Ureter (tissue), 1 donor: ENCODE results near the gene BCL2. TPM values are rescaled to one million over a fixed set of nuclear protein-coding genes. Genes with fewer than 3 reads are reported as not detected.
"Not testable (repeated sequence)": the region's sequence is repeated elsewhere in the genome, so short reads cannot be mapped to it uniquely, and the experiment has no call there.

ENCODE experiments used
- DNase-seq: peaks from one replicate; pipeline ENCODE4 v3.0.0-alpha.2; 2020; ENCODE audit warnings: low spot score
- total RNA-seq: library from RNA; stranded (reverse); gene quantifications from one replicate; pipeline ENCODE4 v1.2.4, GENCODE V29; 2023
- donor health status: DM: yes; HTN: yes; CAD: no.

BCL2 gene
- total RNA-seq, 1 donor from 2014 or later: 13.3 TPM

DNA sequence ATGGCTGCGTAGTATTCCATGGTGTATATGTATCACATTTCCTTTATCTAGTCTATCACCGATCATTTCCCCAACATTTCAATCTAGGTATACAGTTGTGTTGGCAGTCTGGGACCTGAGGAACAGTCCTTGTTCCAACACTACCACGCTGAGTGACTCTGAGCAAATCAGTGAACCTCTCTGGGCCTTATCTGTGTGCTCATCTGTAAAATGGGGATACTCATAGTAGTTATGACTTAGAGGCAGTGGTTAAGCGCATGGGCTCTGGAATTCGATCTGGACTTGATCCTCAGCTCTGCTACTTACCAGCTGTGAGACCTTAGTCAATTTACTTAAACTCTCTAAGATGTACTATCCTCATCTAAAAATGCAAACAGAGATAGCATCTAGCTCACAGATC lies 85.1 kb downstream of the BCL2 start:
- no peak for DNase-seq

DNA sequence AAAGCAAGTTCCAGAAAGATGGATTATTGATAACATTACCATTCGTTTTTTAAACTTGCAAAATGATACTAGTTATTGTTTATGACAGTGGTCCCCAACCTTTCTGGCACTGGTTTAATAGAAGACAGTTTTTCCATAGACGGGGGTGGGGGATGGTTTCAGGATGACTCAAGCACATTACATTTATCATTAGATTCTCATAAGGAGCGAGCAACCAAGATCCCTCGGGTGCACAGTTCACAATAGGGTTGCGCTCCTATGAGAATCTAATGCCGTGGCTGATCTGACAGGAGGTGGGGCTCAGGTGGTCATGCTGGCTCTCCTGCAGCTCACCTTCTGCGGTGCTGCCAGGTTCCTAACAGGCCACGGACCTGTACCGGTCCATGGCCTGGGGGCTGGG lies 86.2 kb downstream of the BCL2 start:
- DNase-seq: no peak

DNA sequence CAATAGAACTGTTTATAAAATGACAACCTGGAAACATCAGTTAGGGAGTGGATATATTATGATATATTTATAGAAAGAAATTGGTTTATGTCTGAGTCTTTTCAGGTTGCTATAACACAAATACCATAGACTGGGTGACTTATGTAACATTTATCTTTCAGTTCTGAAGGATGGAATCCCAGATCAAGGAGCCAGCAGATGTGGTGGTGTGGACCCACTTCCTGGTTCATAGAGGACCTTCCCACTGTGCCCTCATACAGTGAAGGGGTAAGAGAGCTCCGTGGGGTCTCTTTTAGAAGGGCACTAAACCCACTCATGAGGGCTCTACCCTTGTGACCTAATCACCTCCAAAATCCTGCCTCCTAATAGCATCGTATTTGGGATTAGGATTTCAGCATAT lies 86.7 kb downstream of the BCL2 start:
- no peak for DNase-seq

DNA sequence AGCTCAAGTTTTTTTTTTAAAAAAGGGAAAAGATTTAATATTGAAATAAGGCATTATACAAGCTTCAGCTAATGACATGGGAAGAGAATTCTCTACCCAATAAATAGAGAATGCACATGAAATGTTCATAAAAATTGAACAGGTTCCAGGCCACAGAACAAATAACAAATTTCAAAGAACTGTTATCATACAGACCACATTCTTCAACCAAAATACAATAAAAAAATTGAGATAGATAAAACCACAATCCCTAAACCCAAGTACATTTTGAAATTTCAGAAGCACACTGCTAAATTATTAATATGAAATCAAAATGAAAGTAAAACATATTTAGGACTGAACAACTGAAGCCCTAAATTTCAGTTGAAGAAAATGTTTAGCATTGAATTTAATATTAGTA lies 89.6 kb downstream of the BCL2 start:
- no peak for DNase-seq

DNA sequence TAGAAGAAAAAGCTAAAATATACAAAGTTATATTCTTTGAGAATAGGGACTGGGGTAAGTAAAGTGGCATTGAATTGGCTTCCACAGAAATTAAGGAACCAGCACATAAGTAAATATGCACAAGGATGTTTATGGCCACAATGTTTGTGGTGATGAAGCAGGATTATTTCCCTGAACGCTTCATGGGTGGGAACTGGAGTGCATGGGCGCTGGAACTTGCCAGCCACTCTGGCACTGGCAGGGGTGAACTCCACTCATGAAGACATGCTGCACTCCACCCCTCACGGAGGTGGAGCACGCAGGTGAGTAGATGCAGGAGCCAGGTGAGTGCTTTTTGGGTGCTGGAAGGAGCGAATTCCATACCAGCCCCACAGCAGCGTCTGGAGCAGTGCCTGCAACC lies 94.1 kb downstream of the BCL2 start:
- no peak for DNase-seq

DNA sequence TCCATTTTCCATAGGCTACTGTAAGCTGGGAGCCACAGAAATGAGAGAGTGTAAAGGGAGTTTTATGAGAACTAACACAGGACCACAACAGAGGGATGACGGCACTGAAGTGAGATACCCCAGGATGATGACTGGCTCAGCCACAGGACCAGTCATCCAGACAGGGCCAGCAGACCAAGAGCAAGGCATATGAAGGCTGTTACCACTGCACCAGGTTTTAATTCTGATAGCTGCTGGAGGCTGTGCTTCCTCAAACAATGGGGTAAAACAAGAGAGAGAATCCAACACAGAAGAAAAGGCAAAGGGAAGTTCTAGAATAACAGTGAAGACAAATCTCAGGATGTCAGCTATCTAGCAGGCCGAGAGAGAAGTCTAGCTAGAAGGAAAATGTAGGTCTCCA lies 94.9 kb downstream of the BCL2 start:
- no peak for DNase-seq

DNA sequence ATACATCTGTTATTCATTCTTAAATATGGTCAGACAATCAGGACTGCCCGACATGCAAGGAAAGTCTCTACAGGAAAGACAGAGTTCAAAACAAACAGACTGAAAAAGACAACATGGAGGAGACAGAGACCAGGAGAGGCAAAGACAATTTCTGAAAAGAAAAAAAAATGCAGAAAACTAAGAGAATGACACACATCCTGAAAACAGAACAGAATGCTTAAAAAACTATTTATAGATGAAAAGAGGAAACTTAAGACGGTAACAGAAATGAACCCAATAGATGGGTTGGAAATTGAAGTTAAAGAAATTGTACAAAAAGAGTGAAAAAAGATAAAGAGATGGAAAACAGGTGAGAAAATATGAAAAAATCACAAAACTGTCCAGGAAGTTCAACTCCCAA lies 95.7 kb downstream of the BCL2 start:
- no peak for DNase-seq

DNA sequence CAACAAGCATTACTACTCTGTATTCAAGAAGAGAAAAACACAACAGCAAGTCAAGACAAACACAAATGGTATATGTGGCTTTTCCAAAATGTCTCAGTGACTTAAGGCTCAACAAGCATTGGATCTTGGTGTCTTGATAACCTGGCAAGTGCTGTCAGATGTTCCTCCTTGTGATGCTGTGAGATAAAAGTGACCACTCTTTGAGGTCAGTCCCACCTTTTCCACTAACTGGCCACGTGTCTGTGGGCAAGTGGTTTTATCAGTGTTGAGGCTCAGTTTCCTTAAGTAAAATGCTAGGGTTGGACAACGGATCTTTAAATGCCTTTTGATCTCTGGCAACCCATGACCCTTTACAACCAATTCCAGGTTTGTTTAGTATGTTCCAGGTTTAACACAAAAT lies 98.7 kb downstream of the BCL2 start:
- no peak for DNase-seq

DNA sequence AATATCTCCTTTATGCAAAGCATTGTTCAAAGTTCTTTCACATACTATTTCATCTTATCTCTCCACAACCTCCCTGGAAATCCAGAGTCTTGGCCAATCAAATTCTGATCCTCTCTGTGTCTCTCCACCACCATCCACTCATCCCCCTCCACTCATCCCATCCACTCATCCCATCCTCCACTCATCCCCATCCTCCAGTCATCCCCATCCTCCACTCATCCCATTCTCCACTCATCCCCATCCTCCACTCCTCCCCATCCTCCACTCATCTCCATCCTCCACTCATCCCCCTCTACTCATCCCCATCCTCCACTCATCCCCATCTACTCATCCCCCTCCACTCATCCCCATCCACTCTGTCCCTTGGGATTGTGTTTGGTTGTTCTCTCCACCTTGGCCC lies 101.1 kb downstream of the BCL2 start:
- DNase-seq: no peak

DNA sequence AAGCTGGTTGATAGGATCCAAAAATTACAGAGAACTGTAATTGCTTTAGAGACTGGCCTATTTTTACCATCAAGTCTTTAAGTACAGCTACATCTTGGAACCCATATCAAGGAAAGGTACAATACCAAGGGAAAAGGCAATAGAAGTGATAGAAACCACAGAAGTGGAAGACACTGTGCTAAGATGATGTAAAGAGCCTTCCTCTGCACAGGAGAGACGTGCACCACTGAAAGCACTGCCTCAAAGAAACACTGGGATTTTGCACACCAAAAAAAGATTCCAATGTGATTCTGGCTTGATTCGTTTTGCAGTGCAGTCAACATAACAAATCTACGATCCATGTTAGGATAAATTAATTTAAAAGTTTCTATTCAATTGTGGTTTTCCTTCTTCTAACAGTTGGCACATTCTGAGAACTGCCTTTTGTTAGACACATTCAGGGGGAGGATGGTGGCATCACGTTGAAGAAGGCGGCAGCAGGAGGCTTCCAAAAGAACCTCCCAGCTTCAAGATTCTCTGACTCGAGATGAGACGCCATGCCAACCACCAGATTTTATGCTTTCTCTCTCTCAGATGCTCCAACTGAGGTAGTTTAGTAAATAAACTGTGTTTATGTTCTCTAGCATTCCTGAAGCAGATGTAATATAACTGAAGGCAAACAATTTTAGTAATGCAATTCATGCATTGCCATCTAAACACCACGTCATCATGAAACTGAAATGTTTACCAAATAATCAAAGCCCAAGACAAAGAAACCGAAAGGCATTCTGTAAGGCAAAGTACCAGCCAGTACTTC lies 102.9 kb downstream of the BCL2 start:
- DNase-seq: no peak

DNA sequence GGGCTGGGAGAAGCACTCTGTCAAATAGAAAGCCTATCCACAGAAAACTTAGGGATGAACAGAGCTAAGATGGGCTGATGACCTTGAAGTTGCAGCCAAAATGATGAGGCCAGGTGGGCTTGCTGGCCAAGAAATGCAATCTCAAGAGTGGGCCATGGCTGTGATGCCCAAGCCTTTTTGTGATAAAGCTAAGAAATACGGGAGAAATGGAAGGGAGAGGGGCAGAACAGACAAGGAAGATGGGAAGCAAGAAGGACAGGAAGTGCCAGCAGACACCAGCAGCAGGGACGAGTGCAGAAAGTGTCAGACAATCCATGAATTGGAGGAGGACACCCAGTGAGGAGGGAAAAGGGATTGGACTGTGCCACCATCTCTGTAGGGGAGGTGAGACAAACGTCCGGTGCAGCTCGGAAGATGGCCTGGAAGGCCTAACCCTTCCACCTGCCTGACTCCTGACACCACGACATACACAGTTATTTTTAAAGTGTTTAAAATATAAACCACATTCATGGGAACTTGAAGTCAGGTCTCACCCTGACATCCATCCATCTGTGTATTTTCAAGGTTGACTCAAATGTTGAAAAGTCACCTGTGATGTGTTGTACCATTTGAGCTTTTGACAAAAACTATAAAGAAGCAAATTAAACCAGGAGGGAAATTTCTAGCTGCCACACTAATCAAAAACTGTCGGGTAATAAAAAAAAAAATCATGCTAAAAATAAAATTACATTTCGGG lies 105.5 kb downstream of the BCL2 start:
- DNase-seq: no peak

DNA sequence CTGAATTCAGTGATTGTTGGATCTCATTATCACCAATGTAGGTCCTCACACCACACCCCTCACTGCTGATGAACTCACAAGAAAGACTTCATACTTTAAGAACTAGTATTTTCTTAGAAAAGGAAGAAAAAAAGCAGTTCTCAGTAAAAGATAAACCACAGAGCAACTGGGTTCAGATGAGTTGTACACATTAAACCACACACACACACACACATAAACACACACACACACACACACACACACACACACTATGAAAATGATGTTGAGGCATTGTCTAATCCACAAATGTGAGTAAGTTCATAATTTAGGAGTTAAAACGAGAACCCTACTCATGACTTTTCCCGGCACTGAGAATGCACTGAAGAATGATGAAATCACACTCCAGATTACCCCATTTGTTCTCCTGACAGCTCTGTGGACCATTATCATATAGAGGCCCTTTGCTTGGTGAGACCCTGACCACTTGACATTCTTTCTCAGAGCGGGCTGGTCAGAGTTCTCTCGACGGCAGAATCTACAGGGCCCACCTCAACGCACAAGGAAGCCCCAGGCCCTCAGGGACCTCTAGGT lies 106.2 kb downstream of the BCL2 start:
- DNase-seq: no peak

DNA sequence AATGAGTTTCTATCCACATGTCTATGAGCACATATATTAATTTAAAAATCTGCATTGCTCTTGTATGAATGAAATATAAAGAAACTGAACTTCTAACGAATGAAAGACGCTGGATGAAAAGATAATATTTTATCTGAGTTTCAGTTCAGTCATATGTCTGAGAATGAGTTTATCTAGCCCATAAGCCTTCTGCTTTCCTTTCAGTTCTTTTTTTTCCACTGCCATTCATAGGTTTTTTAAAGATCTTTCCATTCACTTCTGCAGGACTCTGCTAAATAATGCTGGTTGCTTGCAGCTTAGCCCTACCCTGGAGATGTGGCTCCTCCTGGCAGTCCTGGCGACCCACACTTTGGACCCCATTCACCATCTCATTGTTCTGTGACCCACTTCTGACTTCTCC lies 109.0 kb downstream of the BCL2 start:
- DNase-seq: no peak

DNA sequence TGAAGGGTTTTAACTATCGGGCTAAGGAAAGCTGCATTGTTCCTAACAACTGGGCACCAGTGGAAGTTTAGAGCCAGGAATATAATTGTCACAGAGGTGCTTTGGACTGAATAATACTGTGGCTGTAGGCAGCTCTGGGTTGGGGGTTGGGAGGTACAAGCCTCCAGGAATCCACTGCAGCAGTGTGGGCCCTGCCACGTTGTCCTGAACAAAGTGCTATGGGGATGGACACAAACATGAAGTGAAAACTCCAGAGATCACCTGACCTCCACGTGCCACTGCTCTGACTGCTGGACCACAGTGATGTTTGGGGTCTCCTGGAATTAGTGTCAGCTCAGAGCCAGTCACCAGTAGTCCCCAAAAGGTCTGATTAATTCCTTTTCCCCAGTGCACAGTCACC lies 110.9 kb downstream of the BCL2 start:
- DNase-seq: no peak

DNA sequence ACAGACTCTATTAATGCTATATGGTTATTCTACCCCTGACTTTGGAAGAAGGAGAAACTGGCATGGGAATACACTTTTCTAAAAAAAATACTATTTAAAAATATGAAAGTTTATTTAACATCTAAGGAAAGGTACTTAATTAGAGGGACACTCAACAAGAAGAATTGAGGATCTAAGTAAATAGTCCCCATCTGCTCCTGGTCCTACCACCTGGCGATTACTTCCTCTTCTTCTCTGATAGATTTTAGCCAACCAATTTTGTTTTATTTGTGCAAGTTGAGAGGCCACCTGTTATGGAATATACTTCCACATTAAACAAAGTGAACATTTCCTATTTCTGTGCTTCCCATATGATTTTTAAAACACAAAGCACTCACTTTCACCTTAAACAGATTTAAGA lies 111.7 kb downstream of the BCL2 start:
- DNase-seq: no peak

DNA sequence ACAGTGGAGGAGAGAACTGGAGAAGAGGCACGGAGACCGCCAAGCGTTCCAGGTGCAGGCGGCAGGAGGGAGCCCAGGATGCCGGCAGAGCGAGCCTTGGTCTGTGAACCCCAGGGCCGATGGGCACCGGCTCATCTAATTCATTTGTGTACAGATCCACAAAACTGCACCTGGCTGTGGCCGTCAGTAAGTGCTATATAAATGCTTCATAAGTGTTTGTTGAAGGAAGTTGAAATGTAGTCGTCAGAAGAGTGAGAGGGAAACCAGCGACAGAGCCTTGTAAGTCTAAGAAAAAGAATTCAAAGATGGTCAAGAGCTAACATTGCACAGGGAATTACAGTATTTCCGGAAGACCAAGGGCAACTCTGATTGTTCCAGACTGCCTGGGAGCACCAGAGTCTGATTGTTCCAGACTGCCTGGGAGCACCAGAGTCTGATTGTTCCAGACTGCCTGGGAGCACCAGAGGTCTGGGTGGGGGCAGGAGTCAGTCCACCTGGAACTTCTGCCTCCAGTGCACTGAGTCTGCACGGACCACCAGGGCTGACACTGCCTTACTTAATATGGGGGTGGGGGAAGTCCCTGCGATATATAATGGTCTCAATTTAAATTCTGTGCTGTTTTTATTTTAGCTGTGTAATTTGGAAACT lies 112.3 kb downstream of the BCL2 start:
- no peak for DNase-seq

DNA sequence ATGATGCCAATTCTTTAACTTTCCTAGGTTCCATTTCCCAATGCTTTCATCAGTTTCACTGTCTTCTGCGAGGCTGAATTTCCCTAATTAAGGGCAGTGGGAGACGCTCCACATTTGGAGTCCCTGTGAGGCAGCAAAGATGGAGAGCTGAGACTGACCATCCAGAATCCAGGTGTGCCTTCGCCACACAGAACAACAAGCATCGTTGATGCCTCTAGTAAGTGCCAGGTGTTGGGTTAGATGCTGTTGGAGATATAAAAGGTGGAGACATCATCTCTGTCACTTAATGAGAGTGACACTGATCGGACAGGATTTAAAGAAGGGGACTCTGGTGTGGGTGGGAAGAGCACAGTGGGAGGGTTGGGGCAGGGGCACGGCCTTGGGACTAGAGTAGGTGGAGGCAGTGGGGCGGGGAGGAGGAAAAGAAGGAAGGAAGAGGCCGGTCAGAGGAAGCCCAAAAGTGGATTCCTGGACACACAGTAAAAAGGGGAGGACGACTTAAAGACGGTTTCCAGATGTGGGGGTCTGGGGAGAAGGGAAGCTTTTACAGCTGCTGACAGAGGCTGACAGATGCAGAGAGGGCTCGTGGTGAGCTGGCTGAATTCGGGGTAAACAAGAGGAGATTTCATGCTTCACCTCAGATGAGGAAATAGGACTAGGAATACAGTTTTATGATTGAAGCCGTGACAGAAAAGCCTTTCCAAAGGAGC lies 113.0 kb downstream of the BCL2 start:
- no peak for DNase-seq

DNA sequence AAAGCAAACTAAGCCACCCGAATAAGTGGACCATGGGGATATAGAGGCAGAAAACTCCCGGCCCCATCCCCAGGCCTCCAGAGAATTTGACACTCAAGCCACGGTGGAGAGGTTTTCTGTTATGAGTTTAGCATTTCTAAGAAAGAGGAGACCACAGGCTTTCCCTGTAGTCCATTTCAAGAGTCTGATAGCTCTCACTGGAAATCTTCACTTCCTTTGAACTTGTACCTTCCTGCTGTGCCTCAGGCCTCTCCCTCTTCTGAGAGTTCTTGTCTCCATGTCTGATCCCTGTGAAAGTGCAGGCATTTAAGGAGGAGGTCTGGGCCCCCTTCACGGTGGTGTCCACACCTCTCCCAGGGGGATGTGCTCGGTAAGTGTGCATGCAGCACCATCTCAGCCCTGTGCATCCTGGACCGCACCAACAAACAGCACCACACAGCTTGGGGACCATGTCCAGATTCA lies 113.7 kb downstream of the BCL2 start:
- no peak for DNase-seq

DNA sequence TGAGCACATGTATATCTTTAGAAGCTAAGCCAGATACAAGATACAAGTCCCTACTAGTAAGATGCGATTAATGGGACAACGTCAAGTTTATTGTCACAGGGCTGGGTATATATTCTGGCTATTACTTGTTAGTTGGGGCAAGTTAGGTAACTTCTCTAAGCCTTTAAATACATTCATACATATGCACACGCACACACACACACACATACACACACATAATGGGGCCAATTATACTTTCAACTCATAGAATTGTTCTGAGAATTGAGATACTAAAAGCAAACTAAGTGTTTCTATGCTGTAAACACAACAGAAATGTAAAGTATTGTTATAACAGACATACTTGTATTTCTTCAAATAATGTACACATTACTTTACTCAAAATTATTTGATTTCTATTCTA lies 116.1 kb downstream of the BCL2 start:
- DNase-seq: no peak

DNA sequence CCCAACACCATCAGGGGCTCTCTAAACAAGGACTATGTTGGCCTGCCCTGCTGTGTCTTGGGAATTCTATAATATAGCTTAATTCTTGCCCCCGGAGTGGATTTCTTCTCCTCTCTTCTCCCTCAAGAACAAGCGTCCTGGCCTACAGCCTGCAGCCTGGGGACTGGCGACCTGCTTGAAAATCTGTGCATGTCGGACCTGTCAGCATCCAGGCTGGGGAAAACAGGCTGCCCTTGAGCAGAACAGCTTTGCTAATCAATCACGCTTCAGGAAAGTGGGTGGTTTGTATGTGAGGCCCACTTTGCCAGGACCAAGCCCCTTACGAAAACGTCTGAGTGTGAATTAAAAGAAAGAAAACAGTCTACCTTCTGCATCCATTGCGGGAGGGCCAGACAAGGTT lies 116.7 kb downstream of the BCL2 start:
- no peak for DNase-seq

DNA sequence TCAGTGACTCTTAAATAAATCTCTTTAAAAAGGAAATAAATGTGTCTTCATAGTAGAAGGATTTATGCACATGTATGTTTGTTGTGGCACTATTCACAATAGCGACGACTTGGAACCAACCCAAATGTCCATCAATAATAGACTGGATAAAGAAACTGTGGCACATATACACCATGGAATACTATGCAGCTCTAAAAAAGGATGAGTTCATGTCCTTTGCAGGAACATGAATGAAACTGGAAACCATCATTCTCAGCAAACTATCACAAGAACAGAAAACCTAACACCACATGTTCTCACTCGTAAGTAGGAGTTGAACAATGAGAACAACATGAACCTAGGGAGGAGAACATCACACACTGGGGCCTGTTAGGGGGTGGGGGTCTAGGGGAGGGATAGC lies 118.1 kb downstream of the BCL2 start:
- DNase-seq: not testable (repeated sequence)

DNA sequence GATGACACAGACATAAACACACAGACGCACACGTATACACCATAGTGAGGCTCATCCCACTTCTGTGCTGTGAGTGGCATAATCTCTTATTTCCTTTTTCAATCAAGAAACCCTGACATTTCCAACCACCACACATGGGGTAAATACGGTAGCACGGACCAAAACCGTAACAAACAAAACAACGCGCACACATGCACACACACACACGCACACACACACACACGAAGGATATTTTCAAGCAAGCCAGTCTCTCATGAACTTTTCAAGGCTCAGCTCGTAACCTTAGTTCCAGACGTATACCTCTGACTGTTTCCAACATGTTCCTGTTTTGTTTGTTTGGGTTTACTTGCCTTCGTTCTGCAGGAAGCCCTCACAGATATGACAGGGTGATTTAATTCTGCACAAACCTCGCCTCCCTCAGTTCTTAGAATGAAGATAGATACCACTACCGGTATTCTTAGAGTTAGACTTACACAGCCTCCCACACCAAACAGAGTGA lies 119.8 kb downstream of the BCL2 start:
- DNase-seq: no peak
